ENCODE measurements around the gene C17orf67. TPM values are rescaled to one million over a fixed set of nuclear protein-coding genes. Genes with fewer than 3 reads are reported as not detected.

Gene C17orf67
- total and polyA plus RNA-seq, 9 of the 15 experiments (the other 6 are each of a cell fraction or from before 2014, with no cell fraction given) = 0.07 to 1.7 (median 0.59) TPM

DNA sequence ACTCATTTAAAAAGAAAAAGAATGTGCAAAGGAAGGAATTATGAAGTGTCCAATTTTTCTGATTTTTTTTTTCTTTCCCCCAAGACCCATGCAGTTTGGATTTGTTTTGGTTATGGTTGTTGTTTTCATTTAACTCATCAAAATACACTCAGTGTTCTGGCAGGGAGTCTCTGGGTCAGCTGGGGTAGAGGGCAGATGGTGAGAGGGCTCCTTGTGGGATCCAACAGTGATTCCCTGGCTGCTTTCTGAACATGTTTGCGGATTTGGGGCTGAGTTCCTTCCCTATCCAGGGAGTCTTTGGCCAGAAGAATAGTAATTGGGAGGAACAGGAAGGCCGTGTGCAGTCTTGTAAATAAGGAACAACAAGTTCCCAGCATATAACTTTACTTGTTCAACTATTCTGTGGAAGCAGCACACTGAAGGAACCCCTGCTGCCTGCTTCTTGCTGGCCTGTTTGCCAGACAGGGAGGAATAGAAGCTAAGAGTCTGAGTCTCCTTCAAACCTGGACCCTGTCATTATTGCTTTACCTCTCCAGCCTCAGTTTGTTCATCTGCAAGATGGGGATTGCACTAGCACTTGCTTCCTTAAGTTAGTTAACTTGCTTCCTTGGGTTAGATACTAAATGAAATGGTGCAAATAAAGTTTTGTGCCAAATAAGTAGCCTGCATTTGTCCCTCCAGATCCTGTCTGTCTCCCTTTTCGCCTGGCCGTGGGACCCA is 32.1 kb downstream of the C17orf67 start:
- no peak for FAIRE-seq

DNA sequence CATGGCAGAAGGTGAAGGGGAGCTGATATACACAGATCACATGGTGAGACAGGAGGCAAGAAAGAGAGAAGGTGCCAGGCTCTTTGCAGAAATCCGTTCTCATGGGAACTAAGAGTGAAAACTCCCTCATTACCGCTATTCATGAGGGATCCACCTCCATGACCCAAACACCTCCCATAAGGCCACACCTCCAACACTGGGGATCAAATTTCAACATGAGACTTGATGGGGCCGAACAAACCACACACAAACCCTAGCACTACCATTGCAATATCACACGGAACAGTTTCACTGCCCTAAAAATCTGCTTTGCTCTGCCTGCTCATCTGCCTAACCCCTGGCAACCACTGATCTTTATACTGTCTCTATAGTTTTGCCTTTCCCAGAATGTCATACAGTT is 34.8 kb downstream of the C17orf67 start:
- intact Hi-C loops (cut with micrococcal nuclease) (no loop called here), in situ Hi-C loops (cut with MboI) (no loop called here)
- H2AFZ ChIP-seq (ENCODE audit: low read depth, low read length) = peak overlapping the region; percentile 65
- H3K9ac ChIP-seq (ENCODE audit: insufficient read depth in 1 of 2, low read depth in 2 of 2, low read length in 2 of 2) = no peak overlapping the region
- H3K4me1 ChIP-seq (replicated peaks in 1 of 2; ENCODE audit: control insufficient read depth in 2 of 2, insufficient read depth in 2 of 2, low read length in 2 of 2) = no peaks in the 10 kb centered on the region; a peak in 1 of 5 replicates
- CTCF ChIA-PET (ENCODE audit: low intra/inter-chr PET ratio) = no interaction called here
- DNase-seq (ENCODE audit: extremely low read depth in 1 of 4, low spot score in 3 of 4) (peak in 2 of 4 experiments; percentile 32 to 74), ATAC-seq (peak; percentile 98), FAIRE-seq (peak; percentile 91)
- peak overlapping the region; percentile 47 for H3K4me2 ChIP-seq (ENCODE audit: insufficient read depth, low read length)
- 0% methylated on average over 4 of the region's 4 CpGs for WGBS (ENCODE audit: insufficient coverage, low coverage, missing lambda C conversion rate)
- no peaks in the 10 kb centered on the region for H3K36me3 ChIP-seq (ENCODE audit: control insufficient read depth, insufficient read depth, low read length)
- H3K9me1 ChIP-seq (ENCODE audit: control insufficient read depth, insufficient read depth, low read length) = no peaks in the 10 kb centered on the region
- no peaks in the 10 kb centered on the region for H3K79me2 ChIP-seq (ENCODE audit: control insufficient read depth, insufficient read depth, low read length)
- H4K20me1 ChIP-seq (replicated peaks; ENCODE audit: control insufficient read depth, insufficient read depth, low read length) = no peaks in the 10 kb centered on the region
- no TSS peak for BruUV-seq (replicated peaks)
- peaks cover 18 to 25% of the 10 kb centered on the region in 2 experiments for H3K27me3 ChIP-seq (ENCODE audit: control insufficient read depth in 2 of 2, insufficient read depth in 2 of 2, low read length in 2 of 2)
- POLR2A ChIA-PET = no interaction called here
- H3K9me3 ChIP-seq (replicated peaks; ENCODE audit: control insufficient read depth, insufficient read depth, low read depth, low read length) = no peaks in the 10 kb centered on the region
- H3K27ac ChIP-seq (ENCODE audit: extremely low read depth, low read depth, low read length) = no peak overlapping the region
- no peak overlapping the region for H3K4me3 ChIP-seq
- TF ChIP-seq, protein P1, sequence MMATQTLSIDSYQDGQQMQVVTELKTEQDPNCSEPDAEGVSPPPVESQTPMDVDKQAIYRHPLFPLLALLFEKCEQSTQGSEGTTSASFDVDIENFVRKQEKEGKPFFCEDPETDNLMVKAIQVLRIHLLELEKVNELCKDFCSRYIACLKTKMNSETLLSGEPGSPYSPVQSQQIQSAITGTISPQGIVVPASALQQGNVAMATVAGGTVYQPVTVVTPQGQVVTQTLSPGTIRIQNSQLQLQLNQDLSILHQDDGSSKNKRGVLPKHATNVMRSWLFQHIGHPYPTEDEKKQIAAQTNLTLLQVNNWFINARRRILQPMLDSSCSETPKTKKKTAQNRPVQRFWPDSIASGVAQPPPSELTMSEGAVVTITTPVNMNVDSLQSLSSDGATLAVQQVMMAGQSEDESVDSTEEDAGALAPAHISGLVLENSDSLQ (IDR thresholded peaks at IDR 0.05) = 0 out of 2 replicates have a peak, but pooled peaks have one; percentile 13
- TF ChIP-seq CEBPG (CRISPR knock-in tag; IDR thresholded peaks at IDR 0.05) = no peak
- TF ChIP-seq CEBPG (tag; conservative IDR thresholded peaks at IDR 0.05 in 1 of 2, IDR thresholded peaks at IDR 0.05 in 1 of 2) = 0 out of 4 replicates have a peak, but pooled peaks of 1 of the 2 experiments have one; percentile 15
- 0 out of 4 replicates have a peak, but pooled peaks of 1 of the 2 experiments have one; percentile 6 for TF ChIP-seq RCOR1 (IDR thresholded peaks at IDR 0.05; ENCODE audit: borderline replicate concordance in 1 of 2, low read depth in 2 of 2, low read length in 2 of 2)
- no peak for TF ChIP-seq MBD2 (IDR thresholded peaks at IDR 0.05; ENCODE audit: borderline replicate concordance, low read depth)
- TF ChIP-seq RUNX1 (IDR thresholded peaks at IDR 0.05; ENCODE audit: low read depth) = no peak
- 0 out of 2 replicates have a peak, but pooled peaks have one; percentile 3 for TF ChIP-seq JUND (IDR thresholded peaks at IDR 0.05; ENCODE audit: borderline replicate concordance, low read depth, low read length)
- TF ChIP-seq JUND (tag; IDR thresholded peaks at IDR 0.05; ENCODE audit: borderline replicate concordance, low read depth, low read length) = no peak

More for the DNA sequence above, 32.1 kb downstream of the C17orf67 start:
- CTCF ChIA-PET (ENCODE audit: low intra/inter-chr PET ratio) = no interaction called here
- Histone ChIP-seq H3K4me1 (replicated peaks in 1 of 2; ENCODE audit: control insufficient read depth in 2 of 2, insufficient read depth in 2 of 2, low read length in 2 of 2) (no peaks in the 10 kb centered on the region; a peak in 2 of 5 replicates), H4K20me1 (replicated peaks; ENCODE audit: control insufficient read depth, insufficient read depth, low read length) (no peaks in the 10 kb centered on the region), H3K36me3 (ENCODE audit: control insufficient read depth, insufficient read depth, low read length) (no peaks in the 10 kb centered on the region), H3K27ac (ENCODE audit: extremely low read depth, low read depth, low read length) (no peak overlapping the region), H3K4me3 (no peak overlapping the region), H3K9me3 (replicated peaks; ENCODE audit: control insufficient read depth, insufficient read depth, low read depth, low read length) (no peaks in the 10 kb centered on the region), H3K4me2 (ENCODE audit: insufficient read depth, low read length) (no peak overlapping the region), H3K9ac (ENCODE audit: insufficient read depth in 1 of 2, low read depth in 2 of 2, low read length in 2 of 2) (no peak overlapping the region), H3K27me3 (ENCODE audit: control insufficient read depth in 2 of 2, insufficient read depth in 2 of 2, low read length in 2 of 2) (peaks cover 20 to 25% of the 10 kb centered on the region in 2 experiments; a peak in 4 of 5 replicates), H2AFZ (ENCODE audit: low read depth, low read length) (no peak overlapping the region), H3K9me1 (ENCODE audit: control insufficient read depth, insufficient read depth, low read length) (no peaks in the 10 kb centered on the region), H3K79me2 (ENCODE audit: control insufficient read depth, insufficient read depth, low read length) (no peaks in the 10 kb centered on the region)
- DNase-seq (ENCODE audit: extremely low read depth in 1 of 4, low spot score in 3 of 4) = no peak
- TF ChIP-seq C11orf30 (IDR thresholded peaks at IDR 0.05; ENCODE audit: low read depth) = no peak
- TF ChIP-seq BCOR (IDR thresholded peaks at IDR 0.05) = peak; percentile 66; the same call in 1 of the 2 replicates
- TF ChIP-seq PCBP2 (IDR thresholded peaks at IDR 0.05; ENCODE audit: low read depth, low read length, poor library complexity, severe bottlenecking) = no peak
- TF ChIP-seq RBM25 (IDR thresholded peaks at IDR 0.05; ENCODE audit: low read depth, low read length, severe bottlenecking) = peak; percentile 67
- TF ChIP-seq KDM1A (IDR thresholded peaks at IDR 0.05) = 0 out of 4 replicates have a peak, but pooled peaks of 1 of the 2 experiments have one; percentile 35
- no peak for TF ChIP-seq GTF2A2 (tag; IDR thresholded peaks at IDR 0.05)
- in situ Hi-C loops (cut with MboI) (no loop called here), intact Hi-C loops (cut with micrococcal nuclease) (no loop called here)
- POLR2A ChIA-PET = interaction anchor here (0.6 kb wide), 1 partner anchor 16 kb away, joined by 4 read pairs; no protein-coding TSS in a partner anchor
- WGBS (ENCODE audit: insufficient coverage, low coverage, missing lambda C conversion rate) = 0% methylated on average over 3 of the region's 4 CpGs
- BruUV-seq (replicated peaks) = no TSS peak
- no peak for ATAC-seq

All from K562 (cell line).